Loucy (cell line): ENCODE data around the gene LAMP1.

Experiments
- H2AFZ ChIP-seq: fragments of 200-600 bp; sonication (generic); 2 replicates; pipeline ENCODE4 v1.6.0; 2016; ENCODE audit warnings: antibody characterized with exemption, mild to moderate bottlenecking, low read length, moderate library complexity
- H3F3A ChIP-seq: fragments of 200-600 bp; 2 replicates; pipeline ENCODE4 v1.6.0; 2016; ENCODE audit warnings: antibody characterized with exemption, low read depth, mild to moderate bottlenecking
- H3K27me3 ChIP-seq: fragments of 200-600 bp; sonication (generic); 2 replicates; pipeline ENCODE4 v1.6.1; 2014; ENCODE audit warnings: low read length, mild to moderate bottlenecking; ENCODE audit not compliant: insufficient read depth, poor library complexity, severe bottlenecking
- H3K36me3 ChIP-seq: fragments of 200-600 bp; sonication (generic); 2 replicates; pipeline ENCODE4 v1.6.1; 2016; ENCODE audit warnings: low read length; ENCODE audit not compliant: insufficient read depth
- H3K4me1 ChIP-seq: fragments of 200-600 bp; sonication (generic); 2 replicates; pipeline ENCODE4 v1.5.1; 2014; ENCODE audit warnings: low read length, mild to moderate bottlenecking; ENCODE audit not compliant: insufficient read depth, poor library complexity, severe bottlenecking
- H3K4me2 ChIP-seq: fragments of 200-600 bp; sonication (generic); 2 replicates; pipeline ENCODE4 v1.6.0; 2014; ENCODE audit warnings: antibody characterized with exemption, low read length, low read depth, mild to moderate bottlenecking; ENCODE audit not compliant: poor library complexity, severe bottlenecking
- H3K4me3 ChIP-seq: fragments of 200-600 bp; sonication (generic); 2 replicates; pipeline ENCODE4 v1.5.1; 2014; ENCODE audit warnings: low read length, mild to moderate bottlenecking, mixed read lengths; ENCODE audit not compliant: poor library complexity, severe bottlenecking
- H3K79me2 ChIP-seq: fragments of 200-600 bp; sonication (generic); 2 replicates; pipeline ENCODE4 v1.6.1; 2014; ENCODE audit warnings: low read length; ENCODE audit not compliant: insufficient read depth
- H3K9ac ChIP-seq: fragments of 200-600 bp; sonication (generic); 2 replicates; pipeline ENCODE4 v1.6.0; 2014; ENCODE audit warnings: mild to moderate bottlenecking, low read depth, low read length, moderate library complexity; ENCODE audit not compliant: poor library complexity, severe bottlenecking
- H3K9me2 ChIP-seq: fragments of 200-600 bp; sonication (generic); replicated peaks from 2 replicates; pipeline ENCODE4 v1.6.1; 2016; ENCODE audit warnings: low read depth, low read length, mixed read lengths
- H3K9me3 ChIP-seq: fragments of 200-600 bp; sonication (generic); 2 replicates; pipeline ENCODE4 v1.6.1; 2014; ENCODE audit warnings: mild to moderate bottlenecking, antibody characterized with exemption, low read length, low read depth; ENCODE audit not compliant: insufficient read depth
- H4K20me1 ChIP-seq: fragments of 200-600 bp; sonication (generic); 2 replicates; pipeline ENCODE4 v1.6.0; 2014; ENCODE audit warnings: antibody characterized with exemption, low read length, mild to moderate bottlenecking; ENCODE audit not compliant: insufficient read depth, poor library complexity, severe bottlenecking
- EZH2phosphoT487 ChIP-seq: fragments of 200-600 bp; IDR thresholded peaks from 2 replicates; pipeline ENCODE4 v1.6.1; 2018; ENCODE audit warnings: antibody characterized with exemption, mild to moderate bottlenecking, moderate library complexity, borderline replicate concordance
- TF ChIP-seq, protein P1 (sequence below): fragments of 200-600 bp; sonication (generic); conservative IDR thresholded peaks from 2 replicates; pipeline ENCODE4 v1.5.1; 2014; ENCODE audit warnings: mild to moderate bottlenecking, antibody characterized with exemption, low read length

LAMP1 gene

DNA sequence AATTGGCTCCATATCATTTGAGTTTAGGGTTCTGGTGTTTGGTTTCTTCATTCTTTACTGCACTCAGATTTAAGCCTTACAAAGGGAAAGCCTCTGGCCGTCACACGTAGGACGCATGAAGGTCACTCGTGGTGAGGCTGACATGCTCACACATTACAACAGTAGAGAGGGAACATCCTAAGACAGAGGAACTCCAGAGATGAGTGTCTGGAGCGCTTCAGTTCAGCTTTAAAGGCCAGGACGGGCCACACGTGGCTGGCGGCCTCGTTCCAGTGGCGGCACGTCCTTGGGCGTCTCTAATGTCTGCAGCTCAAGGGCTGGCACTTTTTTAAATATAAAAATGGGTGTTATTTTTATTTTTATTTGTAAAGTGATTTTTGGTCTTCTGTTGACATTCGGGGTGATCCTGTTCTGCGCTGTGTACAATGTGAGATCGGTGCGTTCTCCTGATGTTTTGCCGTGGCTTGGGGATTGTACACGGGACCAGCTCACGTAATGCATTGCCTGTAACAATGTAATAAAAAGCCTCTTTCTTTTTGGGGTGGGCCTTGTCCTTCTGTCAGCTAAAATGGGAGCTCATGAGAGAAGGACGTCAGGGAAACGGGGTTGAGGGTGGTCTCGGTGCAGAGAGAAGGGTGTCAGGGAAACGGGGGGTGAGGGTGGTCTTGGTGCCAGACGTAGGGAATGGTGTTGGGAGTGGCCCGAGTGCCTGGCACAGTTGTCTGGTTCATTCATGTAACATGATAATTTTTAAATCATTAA, 26.0 kb downstream of the LAMP1 start:
- no peaks in the 10 kb centered on the region for H3K4me1 ChIP-seq
- no peak overlapping the region for H3K9ac ChIP-seq
- H3K79me2 ChIP-seq, result no peaks in the 10 kb centered on the region
- H4K20me1 ChIP-seq, result no peaks in the 10 kb centered on the region
- no peaks in the 10 kb centered on the region for H3K9me2 ChIP-seq
- no peaks in the 10 kb centered on the region for H3K9me3 ChIP-seq
- H3K27me3 ChIP-seq, result no peaks in the 10 kb centered on the region
- no peak overlapping the region for H2AFZ ChIP-seq
- TF ChIP-seq, protein P1, sequence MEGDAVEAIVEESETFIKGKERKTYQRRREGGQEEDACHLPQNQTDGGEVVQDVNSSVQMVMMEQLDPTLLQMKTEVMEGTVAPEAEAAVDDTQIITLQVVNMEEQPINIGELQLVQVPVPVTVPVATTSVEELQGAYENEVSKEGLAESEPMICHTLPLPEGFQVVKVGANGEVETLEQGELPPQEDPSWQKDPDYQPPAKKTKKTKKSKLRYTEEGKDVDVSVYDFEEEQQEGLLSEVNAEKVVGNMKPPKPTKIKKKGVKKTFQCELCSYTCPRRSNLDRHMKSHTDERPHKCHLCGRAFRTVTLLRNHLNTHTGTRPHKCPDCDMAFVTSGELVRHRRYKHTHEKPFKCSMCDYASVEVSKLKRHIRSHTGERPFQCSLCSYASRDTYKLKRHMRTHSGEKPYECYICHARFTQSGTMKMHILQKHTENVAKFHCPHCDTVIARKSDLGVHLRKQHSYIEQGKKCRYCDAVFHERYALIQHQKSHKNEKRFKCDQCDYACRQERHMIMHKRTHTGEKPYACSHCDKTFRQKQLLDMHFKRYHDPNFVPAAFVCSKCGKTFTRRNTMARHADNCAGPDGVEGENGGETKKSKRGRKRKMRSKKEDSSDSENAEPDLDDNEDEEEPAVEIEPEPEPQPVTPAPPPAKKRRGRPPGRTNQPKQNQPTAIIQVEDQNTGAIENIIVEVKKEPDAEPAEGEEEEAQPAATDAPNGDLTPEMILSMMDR, result no peak
- no peak for TF ChIP-seq EZH2phosphoT487
- H3K4me2 ChIP-seq, result no peak overlapping the region
- H3K4me3 ChIP-seq, result no peak overlapping the region
- no peaks in the 10 kb centered on the region for H3F3A ChIP-seq
- peaks cover 46% of the 10 kb centered on the region; the same call in 1 of the 2 replicates for H3K36me3 ChIP-seq

DNA sequence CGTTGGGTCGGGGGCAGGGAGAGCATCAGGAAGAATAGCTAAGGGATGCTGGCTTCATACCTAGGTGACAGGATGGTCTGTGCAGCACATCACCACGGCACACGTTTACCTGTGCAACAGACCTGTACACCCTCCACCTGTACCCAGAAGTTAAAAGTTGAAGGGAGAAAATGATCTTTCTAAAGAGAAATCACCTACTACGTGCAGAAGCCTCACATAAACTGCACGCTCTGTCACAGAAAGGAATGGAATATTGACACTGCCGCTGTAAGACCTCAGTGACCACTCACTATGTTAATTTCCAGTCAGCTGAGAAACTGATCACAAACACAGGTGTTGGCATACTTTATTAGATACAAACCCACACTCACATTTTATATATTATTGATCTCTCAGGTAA, 26.8 kb downstream of the LAMP1 start:
- Histone ChIP-seq H3K36me3 (peaks cover 46% of the 10 kb centered on the region; the same call in 1 of the 2 replicates), H3K4me3 (no peak overlapping the region), H3K4me1 (no peaks in the 10 kb centered on the region), H3F3A (no peaks in the 10 kb centered on the region), H3K4me2 (no peak overlapping the region), H3K9ac (no peak overlapping the region), H3K9me2 (no peaks in the 10 kb centered on the region), H3K27me3 (no peaks in the 10 kb centered on the region), H3K79me2 (no peaks in the 10 kb centered on the region), H3K9me3 (no peaks in the 10 kb centered on the region), H2AFZ (no peak overlapping the region), H4K20me1 (no peaks in the 10 kb centered on the region)
- TF ChIP-seq EZH2phosphoT487, result no peak
- TF ChIP-seq, protein P1, result no peak

DNA sequence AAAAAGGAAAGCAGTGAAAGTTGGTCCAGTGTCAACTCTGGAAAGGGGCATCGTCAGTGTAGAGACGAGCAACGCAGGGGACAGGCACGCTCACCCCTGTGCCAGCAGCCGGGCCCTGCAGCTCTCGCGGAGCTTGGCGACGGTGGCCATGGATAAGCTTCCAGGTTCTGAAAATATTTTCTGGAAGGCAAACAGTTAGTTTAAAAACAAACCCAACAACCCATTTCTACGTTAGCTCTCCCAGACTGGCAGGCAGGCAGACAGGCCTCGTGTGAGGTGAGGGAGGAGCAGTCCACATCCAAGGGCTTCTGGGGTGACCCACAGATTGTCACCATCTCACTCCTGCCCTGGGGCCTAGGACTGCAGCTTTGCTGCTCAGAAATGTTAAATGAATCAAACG, 27.4 kb downstream of the LAMP1 start:
- no peaks in the 10 kb centered on the region for H3K9me3 ChIP-seq
- no peaks in the 10 kb centered on the region for H3K79me2 ChIP-seq
- no peak overlapping the region for H3K4me3 ChIP-seq
- TF ChIP-seq EZH2phosphoT487, result no peak
- TF ChIP-seq, protein P1, result no peak
- no peaks in the 10 kb centered on the region for H3F3A ChIP-seq
- H3K36me3 ChIP-seq, result peaks cover 42% of the 10 kb centered on the region; the same call in 1 of the 2 replicates
- H3K4me1 ChIP-seq, result no peaks in the 10 kb centered on the region
- no peaks in the 10 kb centered on the region for H4K20me1 ChIP-seq
- no peak overlapping the region for H3K4me2 ChIP-seq
- no peaks in the 10 kb centered on the region for H3K27me3 ChIP-seq
- no peak overlapping the region for H3K9ac ChIP-seq
- H3K9me2 ChIP-seq, result no peaks in the 10 kb centered on the region
- no peak overlapping the region for H2AFZ ChIP-seq
